Spleen (tissue), 11 donors: ENCODE results near the gene ZNF385C. TPM values are rescaled to one million over a fixed set of nuclear protein-coding genes. Genes with fewer than 3 reads are reported as not detected.

Experiments
- DNase-seq: peaks from one replicate; pipeline ENCODE4 v3.0.0-alpha.2; 2020
- H3K27ac ChIP-seq, 8 donors: fragments of 200-600 bp; sonication (generic) in 7 of 8; 1 replicate in 4 of 8; 2 replicates in 4 of 8; pipeline versions ENCODE4 v1.5.0 to v1.8.0; 2016 to 2021; ENCODE audit warnings: inconsistent platforms in 4 of 8, mild to moderate bottlenecking in 4 of 8, moderate library complexity in 1 of 8
- H3K27me3 ChIP-seq, 7 donors: fragments of 200-600 bp; sonication (generic) in 6 of 7; replicated peaks in 1 of 7; 1 replicate in 4 of 7; 2 replicates in 3 of 7; pipeline versions ENCODE4 v1.5.0 to v1.8.0; 2016 to 2021; ENCODE audit warnings: inconsistent platforms in 3 of 7, mild to moderate bottlenecking in 1 of 7
- H3K36me3 ChIP-seq, 6 donors: fragments of 200-600 bp; sonication (generic) in 5 of 6; 1 replicate in 4 of 6; 2 replicates in 2 of 6; pipeline versions ENCODE4 v1.5.0 to v1.8.0; 2016 to 2021; ENCODE audit warnings: inconsistent platforms in 2 of 6
- H3K4me1 ChIP-seq, 6 donors: fragments of 200-600 bp; sonication (generic) in 5 of 6; 1 replicate in 3 of 6; 2 replicates in 3 of 6; pipeline versions ENCODE4 v1.5.0 to v1.8.0; 2016 to 2021; ENCODE audit warnings: inconsistent platforms in 3 of 6
- H3K4me3 ChIP-seq, 8 donors: fragments of 200-600 bp; sonication (generic) in 7 of 8; 1 replicate in 4 of 8; 2 replicates in 4 of 8; pipeline versions ENCODE4 v1.5.0 to v1.8.0; 2016 to 2021; ENCODE audit warnings: inconsistent platforms in 4 of 8, mild to moderate bottlenecking in 4 of 8, moderate library complexity in 2 of 8
- H3K9me3 ChIP-seq, 8 donors: fragments of 200-600 bp; sonication (generic) in 7 of 8; 1 replicate in 4 of 8; 2 replicates in 4 of 8; pipeline versions ENCODE4 v1.5.0 to v1.8.0; 2016 to 2021; ENCODE audit warnings: inconsistent platforms in 4 of 8
- CTCF ChIP-seq, 11 experiments: fragments of 200-600 bp in 7 of 11; fragments of 450-650 bp in 4 of 11; sonication (generic) in 4 of 11; IDR thresholded peaks in 8 of 11; conservative IDR thresholded peaks in 3 of 11; 1 replicate in 7 of 11; 2 replicates in 4 of 11; pipeline versions ENCODE4 v1.4.0 to v1.8.0; 2016 to 2021; ENCODE audit warnings: antibody characterized with exemption in 11 of 11, inconsistent platforms in 4 of 11, mild to moderate bottlenecking in 1 of 11
- POLR2A ChIP-seq, 3 donors: fragments of 450-650 bp; IDR thresholded peaks; one replicate each; pipeline ENCODE4 v1.5.1; 2017; ENCODE audit warnings: antibody characterized with exemption in 3 of 3, mild to moderate bottlenecking in 1 of 3
- POLR2AphosphoS5 ChIP-seq, 3 donors: sonication (generic); formaldehyde crosslinking; IDR thresholded peaks; one replicate each; pipeline ENCODE4 v1.5.1; 2017; ENCODE audit warnings: antibody characterized with exemption in 3 of 3
- WGBS, 5 donors: extraction: QIAGEN DNeasy Blood & Tissue Kit in 3 of 5; methylation state at CpG; one replicate each; pipeline versions ENCODE4 v1.1.5 to v1.1.7; 2013 to 2018; 5-methylcytosine and 5-hydroxymethylcytosine counted together
- intact Hi-C: fragments of 100-400 bp; cut with DNase I; formaldehyde crosslinking; loops from one replicate; pipeline ENCODE4 v1.15.0; 2023; ENCODE audit warnings: low total_unique reads
- polyA plus RNA-seq, 3 donors: library from polyadenylated mRNA; stranded (reverse); fragments of 200-250 nt; gene quantifications; one replicate each; pipeline ENCODE4 v1.2.1, GENCODE V29; 2013
- total RNA-seq, 7 donors: library from RNA; depleted of rRNA in 3 of 7; stranded (reverse); fragments of >200 nt in 3 of 7; fragmentation: NEBNext Ultra II Directional in 4 of 7; extraction: Animal tissue kit (Norgen Biotek cat#: 25700) in 4 of 7; gene quantifications; one replicate each; pipeline versions ENCODE4 v1.1.0 to v1.2.1, GENCODE V29; 2016 to 2021
- donor health status: healthy with polysubstance abuse.
- donor health status: DM: no; HTN: no; CAD: no; lungs with moderate emphysema.
- donor health status: DM: no; HTN: no; CAD: no.
- donor health status: Bipolar disorder and iron deficiency.
- donor health status: healthy.
- donor health status: DM: no; HTN: no; CAD: no.
- donor health status: DM: yes; HTN: yes; CAD: no.

ZNF385C gene
- total and polyA plus RNA-seq, 10 donors, result 0.17 to 0.60 (median 0.41) TPM; not detected in 2

GRCh38 chr17:42079541-42079940, 18.7 kb downstream of the ZNF385C start:
- 74 to 83% (median 77%) methylated on average over 2 of the region's 2 CpGs for WGBS, 5 donors
- DNase-seq, result no peak
- intact Hi-C loops, result no loop called here
- H3K9me3 ChIP-seq, result no peaks in the 10 kb centered on the region
- H3K27me3 ChIP-seq, result no peaks in the 10 kb centered on the region
- no peak overlapping the region for H3K27ac ChIP-seq
- H3K36me3 ChIP-seq, result no peaks in the 10 kb centered on the region
- TF ChIP-seq POLR2AphosphoS5 (IDR thresholded peaks at IDR 0.05) (no peak), POLR2A (IDR thresholded peaks at IDR 0.05) (no peak), CTCF (IDR thresholded peaks at IDR 0.05 in 8 of 11, conservative IDR thresholded peaks at IDR 0.05 in 3 of 11) (no peak)
- no peaks in the 10 kb centered on the region for H3K4me1 ChIP-seq
- H3K4me3 ChIP-seq, result no peak overlapping the region

DNA sequence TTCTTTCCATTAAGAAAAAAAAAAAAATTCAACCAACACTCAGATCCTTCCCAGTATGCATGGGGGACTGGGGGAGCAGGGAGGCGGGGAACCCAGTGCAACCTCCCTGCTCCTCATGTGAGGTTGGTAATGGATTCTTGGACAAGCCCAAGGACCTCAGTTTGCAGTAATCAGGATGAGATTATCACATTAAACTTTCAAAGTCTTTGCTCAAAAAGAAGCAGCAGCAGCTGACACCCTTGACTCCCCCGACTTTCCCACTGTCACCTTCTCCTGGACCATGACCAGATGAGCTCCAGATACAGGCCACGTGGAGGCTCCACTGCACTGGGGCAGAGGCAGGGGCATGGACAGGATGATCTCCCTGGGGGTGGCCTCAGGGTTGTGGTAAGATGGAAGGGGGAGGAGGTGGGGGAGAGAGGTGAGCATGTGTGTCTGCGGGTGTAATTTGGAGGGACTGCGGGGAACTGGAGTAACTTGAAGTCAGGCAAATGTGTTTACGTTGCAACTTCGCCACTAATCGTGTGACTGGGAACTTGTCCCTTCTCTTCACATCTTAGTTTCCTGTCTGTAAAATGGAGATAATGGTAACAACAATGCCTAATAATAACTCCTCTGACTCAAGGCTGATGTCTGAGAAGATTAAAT, 19.8 kb downstream of the ZNF385C start:
- 53 to 71% (median 59%) methylated on average over 8 of the region's 8 CpGs for WGBS, 5 donors
- Histone ChIP-seq H3K27me3 (peaks cover 0 to 5% (median 0%) of the 10 kb centered on the region in 7 donors), H3K4me3 (no peak overlapping the region), H3K27ac (no peak overlapping the region), H3K9me3 (no peaks in the 10 kb centered on the region), H3K4me1 (no peaks in the 10 kb centered on the region), H3K36me3 (no peaks in the 10 kb centered on the region)
- no peak for DNase-seq
- no peak for TF ChIP-seq POLR2A (IDR thresholded peaks at IDR 0.05)
- no peak for TF ChIP-seq POLR2AphosphoS5 (IDR thresholded peaks at IDR 0.05)
- TF ChIP-seq CTCF (IDR thresholded peaks at IDR 0.05 in 8 of 11, conservative IDR thresholded peaks at IDR 0.05 in 3 of 11), result no peak
- intact Hi-C loops, result no loop called here

- peaks cover 0 to 6% (median 3%) of the 10 kb centered on the region in 6 donors for H3K4me1 ChIP-seq
- no peak for TF ChIP-seq CTCF (IDR thresholded peaks at IDR 0.05 in 8 of 11, conservative IDR thresholded peaks at IDR 0.05 in 3 of 11)
- TF ChIP-seq POLR2A (IDR thresholded peaks at IDR 0.05), result no peak
- no peak for TF ChIP-seq POLR2AphosphoS5 (IDR thresholded peaks at IDR 0.05)
- H3K27me3 ChIP-seq, result peaks cover 0 to 13% (median 4%) of the 10 kb centered on the region in 7 donors
- H3K36me3 ChIP-seq, result no peaks in the 10 kb centered on the region
- no peaks in the 10 kb centered on the region for H3K9me3 ChIP-seq
- H3K27ac ChIP-seq, result no peak overlapping the region
- intact Hi-C loops, result no loop called here
- H3K4me3 ChIP-seq, result no peak overlapping the region
- 93 to 100% (median 98%) methylated on average over 5 of the region's 5 CpGs for WGBS, 5 donors
- DNase-seq, result no peak
These were observed 20.5 kb downstream of the ZNF385C start for GRCh38 chr17:42077755-42078154.

GRCh38 chr17:42076797-42077559, 21.3 kb downstream of the ZNF385C start:
- DNase-seq, result no peak
- Histone ChIP-seq H3K9me3 (no peaks in the 10 kb centered on the region), H3K36me3 (no peaks in the 10 kb centered on the region), H3K27me3 (peaks cover 0 to 20% (median 12%) of the 10 kb centered on the region in 7 donors), H3K4me1 (peaks cover 0 to 14% (median 10%) of the 10 kb centered on the region in 6 donors), H3K4me3 (no peak overlapping the region), H3K27ac (no peak overlapping the region)
- TF ChIP-seq POLR2AphosphoS5 (IDR thresholded peaks at IDR 0.05) (no peak), POLR2A (IDR thresholded peaks at IDR 0.05) (no peak), CTCF (IDR thresholded peaks at IDR 0.05 in 8 of 11, conservative IDR thresholded peaks at IDR 0.05 in 3 of 11) (no peak)
- WGBS, 5 donors, result 70 to 92% (median 82%) methylated on average over 4 of the region's 4 CpGs
- intact Hi-C loops, result no loop called here
